Nephron (organoid): ENCODE data around the gene COX14.

ENCODE experiments used
- H3K27ac Mint-ChIP-seq, 3 experiments: 2 replicates each; pipeline ENCODE4 v1.8.0; 2020; ENCODE audit warnings: mixed read lengths in 3 of 3, mild to moderate bottlenecking in 2 of 3, moderate library complexity in 1 of 3
- H3K27me3 Mint-ChIP-seq: 2 replicates; pipeline ENCODE4 v1.8.0; 2021; ENCODE audit warnings: low read depth, mild to moderate bottlenecking, moderate library complexity, mixed read lengths
- H3K36me3 Mint-ChIP-seq: 2 replicates; pipeline ENCODE4 v1.8.0; 2020; ENCODE audit warnings: low read depth, mixed read lengths
- H3K4me1 Mint-ChIP-seq: 2 replicates; pipeline ENCODE4 v1.8.0; 2020; ENCODE audit warnings: mixed read lengths
- H3K4me3 Mint-ChIP-seq, 3 experiments: 2 replicates each; pipeline ENCODE4 v1.8.0; 2020; ENCODE audit warnings: mild to moderate bottlenecking in 3 of 3, mixed read lengths in 3 of 3, moderate library complexity in 2 of 3
- H3K9me3 Mint-ChIP-seq: 2 replicates; pipeline ENCODE4 v1.8.0; 2020; ENCODE audit warnings: mixed read lengths
- TF ChIP-seq, protein P1 (sequence below), 3 experiments: fragments of 200-600 bp; sonication (generic); IDR thresholded peaks; one replicate each; pipeline ENCODE4 v1.5.0; 2021; ENCODE audit warnings: antibody characterized with exemption in 3 of 3; ENCODE audit not compliant: unreplicated experiment in 3 of 3

Gene COX14

DNA sequence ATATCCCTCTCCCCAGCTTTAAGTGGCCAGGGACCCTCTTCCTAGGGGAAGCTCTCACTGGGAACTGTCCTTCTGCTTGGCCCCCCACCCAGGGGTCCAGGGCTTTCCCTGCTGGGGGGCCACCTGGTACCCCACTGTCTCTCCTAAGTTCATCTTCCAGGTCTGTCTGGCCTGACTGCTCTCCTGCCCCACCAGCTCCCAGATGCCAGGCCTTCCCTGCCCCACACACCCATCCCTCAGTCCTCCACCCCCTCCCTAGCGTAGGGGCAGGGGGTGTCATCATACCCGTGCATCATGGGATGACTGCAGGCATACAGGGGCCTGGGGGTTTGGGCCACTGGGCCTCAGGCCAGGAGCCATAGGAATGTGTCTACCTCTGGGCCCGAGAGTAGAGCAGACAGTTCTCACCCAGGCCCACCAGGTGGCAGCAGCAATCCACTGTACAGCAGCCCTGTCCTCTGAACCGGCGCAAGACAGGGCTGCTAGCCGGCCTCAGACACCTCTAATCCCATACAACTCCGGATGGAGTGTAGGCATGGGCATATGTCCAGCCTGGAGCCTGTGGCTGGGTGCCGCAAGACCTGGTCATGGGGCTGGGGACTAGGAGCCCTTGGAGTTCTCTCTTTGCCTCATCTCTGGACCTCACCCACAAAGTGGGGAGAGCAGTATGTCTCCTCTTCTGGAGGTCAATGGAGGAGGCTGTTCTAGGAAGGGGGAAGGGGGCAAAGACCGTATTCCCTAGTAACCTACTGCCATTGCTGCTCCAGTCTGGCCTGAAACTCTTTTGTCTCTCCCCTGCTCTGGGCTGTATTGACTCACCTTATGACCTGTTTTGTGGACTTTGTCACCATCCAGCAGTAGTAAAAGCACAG is 36.9 kb upstream of the COX14 start:
- H3K27ac Mint-ChIP-seq = peak overlapping the region in 1 of 3 experiments; percentile 56
- TF ChIP-seq, protein P1, sequence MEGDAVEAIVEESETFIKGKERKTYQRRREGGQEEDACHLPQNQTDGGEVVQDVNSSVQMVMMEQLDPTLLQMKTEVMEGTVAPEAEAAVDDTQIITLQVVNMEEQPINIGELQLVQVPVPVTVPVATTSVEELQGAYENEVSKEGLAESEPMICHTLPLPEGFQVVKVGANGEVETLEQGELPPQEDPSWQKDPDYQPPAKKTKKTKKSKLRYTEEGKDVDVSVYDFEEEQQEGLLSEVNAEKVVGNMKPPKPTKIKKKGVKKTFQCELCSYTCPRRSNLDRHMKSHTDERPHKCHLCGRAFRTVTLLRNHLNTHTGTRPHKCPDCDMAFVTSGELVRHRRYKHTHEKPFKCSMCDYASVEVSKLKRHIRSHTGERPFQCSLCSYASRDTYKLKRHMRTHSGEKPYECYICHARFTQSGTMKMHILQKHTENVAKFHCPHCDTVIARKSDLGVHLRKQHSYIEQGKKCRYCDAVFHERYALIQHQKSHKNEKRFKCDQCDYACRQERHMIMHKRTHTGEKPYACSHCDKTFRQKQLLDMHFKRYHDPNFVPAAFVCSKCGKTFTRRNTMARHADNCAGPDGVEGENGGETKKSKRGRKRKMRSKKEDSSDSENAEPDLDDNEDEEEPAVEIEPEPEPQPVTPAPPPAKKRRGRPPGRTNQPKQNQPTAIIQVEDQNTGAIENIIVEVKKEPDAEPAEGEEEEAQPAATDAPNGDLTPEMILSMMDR (IDR thresholded peaks at IDR 0.05; ENCODE audit: unreplicated experiment in 3 of 3) = peak; percentile 92 to 95 (median 94)
- H3K4me3 Mint-ChIP-seq = no peak overlapping the region
- no peaks in the 10 kb centered on the region for H3K9me3 Mint-ChIP-seq
- H3K36me3 Mint-ChIP-seq = no peaks in the 10 kb centered on the region
- H3K4me1 Mint-ChIP-seq = peaks cover 9% of the 10 kb centered on the region
- peaks cover 7% of the 10 kb centered on the region for H3K27me3 Mint-ChIP-seq

DNA sequence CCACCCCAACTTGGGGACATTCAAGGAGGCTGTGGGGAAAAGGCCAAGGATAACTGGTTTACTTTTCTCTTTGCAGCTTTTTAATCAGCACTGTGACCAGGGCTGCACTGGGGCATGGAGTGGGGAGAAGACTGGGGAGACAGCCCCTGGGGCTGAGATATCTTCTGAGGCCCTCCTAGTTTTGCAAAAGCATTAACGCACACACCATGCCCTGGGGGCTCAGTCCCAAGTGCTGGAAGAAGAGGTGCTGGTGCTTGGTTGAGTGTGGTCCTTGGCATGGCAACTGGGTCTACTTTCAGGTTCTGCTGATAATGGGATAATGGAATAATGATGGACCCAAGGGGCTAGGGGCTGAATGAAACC is 36.2 kb upstream of the COX14 start:
- Mint-ChIP-seq H3K27ac (no peak overlapping the region), H3K4me1 (peaks cover 2% of the 10 kb centered on the region), H3K36me3 (no peaks in the 10 kb centered on the region), H3K4me3 (no peak overlapping the region), H3K27me3 (peaks cover 7% of the 10 kb centered on the region), H3K9me3 (no peaks in the 10 kb centered on the region)
- TF ChIP-seq, protein P1 (IDR thresholded peaks at IDR 0.05; ENCODE audit: unreplicated experiment in 3 of 3) = no peak

DNA sequence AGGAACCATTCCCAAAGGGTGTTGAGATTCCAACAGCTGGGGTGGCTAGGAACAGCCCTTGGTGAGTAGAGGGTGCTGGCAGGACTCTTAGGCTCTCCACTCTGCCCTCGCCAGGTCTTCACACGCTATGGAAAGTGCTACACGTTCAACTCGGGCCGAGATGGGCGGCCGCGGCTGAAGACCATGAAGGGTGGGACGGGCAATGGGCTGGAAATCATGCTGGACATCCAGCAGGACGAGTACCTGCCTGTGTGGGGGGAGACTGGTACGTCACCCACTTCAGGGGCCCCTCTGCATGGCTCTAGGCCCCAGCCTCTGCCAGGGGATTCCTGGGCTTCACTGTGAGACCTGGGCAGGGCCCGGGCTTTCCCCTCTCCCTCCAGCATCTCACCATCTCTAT is 34.9 kb upstream of the COX14 start:
- no peaks in the 10 kb centered on the region for H3K36me3 Mint-ChIP-seq
- H3K9me3 Mint-ChIP-seq = no peaks in the 10 kb centered on the region
- TF ChIP-seq, protein P1 (IDR thresholded peaks at IDR 0.05; ENCODE audit: unreplicated experiment in 3 of 3) = no peak
- H3K4me1 Mint-ChIP-seq = peaks cover under 1% of the 10 kb centered on the region
- peaks cover 7% of the 10 kb centered on the region for H3K27me3 Mint-ChIP-seq
- no peak overlapping the region for H3K27ac Mint-ChIP-seq
- no peak overlapping the region for H3K4me3 Mint-ChIP-seq

DNA sequence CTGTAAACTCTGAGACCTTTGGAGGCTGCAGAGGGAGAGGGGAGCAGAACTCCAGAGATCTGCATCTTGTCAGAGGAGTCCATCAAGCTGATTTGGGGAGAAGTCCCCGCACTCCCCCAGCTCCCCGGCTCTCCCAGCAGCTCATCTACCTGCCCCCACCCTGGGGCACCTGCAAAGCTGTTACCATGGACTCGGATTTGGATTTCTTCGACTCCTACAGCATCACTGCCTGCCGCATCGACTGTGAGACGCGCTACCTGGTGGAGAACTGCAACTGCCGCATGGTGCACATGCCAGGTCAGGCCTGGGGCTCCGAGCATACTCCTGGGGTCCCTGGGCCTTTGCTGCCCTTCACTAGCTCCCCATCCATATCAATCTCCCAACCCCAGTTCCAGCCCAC is 33.8 kb upstream of the COX14 start:
- TF ChIP-seq, protein P1 (IDR thresholded peaks at IDR 0.05; ENCODE audit: unreplicated experiment in 3 of 3) = no peak
- Mint-ChIP-seq H3K4me3 (no peak overlapping the region), H3K36me3 (no peaks in the 10 kb centered on the region), H3K27ac (no peak overlapping the region), H3K27me3 (peaks cover 4% of the 10 kb centered on the region), H3K9me3 (no peaks in the 10 kb centered on the region), H3K4me1 (peaks cover 7% of the 10 kb centered on the region)

DNA sequence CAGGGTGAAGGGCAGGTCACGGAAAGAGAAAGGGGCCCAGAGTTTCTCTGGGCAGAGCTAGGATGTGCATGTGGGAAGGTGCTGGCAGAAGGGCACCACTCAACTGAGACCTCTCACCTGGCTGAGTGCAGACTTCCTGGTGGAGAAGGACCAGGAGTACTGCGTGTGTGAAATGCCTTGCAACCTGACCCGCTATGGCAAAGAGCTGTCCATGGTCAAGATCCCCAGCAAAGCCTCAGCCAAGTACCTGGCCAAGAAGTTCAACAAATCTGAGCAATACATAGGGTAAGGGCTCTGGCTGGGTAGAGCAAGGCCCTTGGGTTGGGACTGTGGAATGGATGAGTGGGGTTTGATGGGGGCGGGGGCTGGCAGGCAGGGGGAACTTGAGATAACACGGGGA is 32.3 kb upstream of the COX14 start:
- H3K4me3 Mint-ChIP-seq = no peak overlapping the region
- no peaks in the 10 kb centered on the region for H3K9me3 Mint-ChIP-seq
- TF ChIP-seq, protein P1 (IDR thresholded peaks at IDR 0.05; ENCODE audit: unreplicated experiment in 3 of 3) = no peak
- no peaks in the 10 kb centered on the region for H3K36me3 Mint-ChIP-seq
- H3K27me3 Mint-ChIP-seq = peaks cover 4% of the 10 kb centered on the region
- H3K27ac Mint-ChIP-seq = no peak overlapping the region
- H3K4me1 Mint-ChIP-seq = peaks cover 14% of the 10 kb centered on the region
